ENCODE results near the gene KRTCAP3. TPM values are rescaled to one million over a fixed set of nuclear protein-coding genes. Genes with fewer than 3 reads are reported as not detected.

KRTCAP3 gene
- total RNA-seq, 1 experiment from 2014 or later, result 71.8 TPM

DNA sequence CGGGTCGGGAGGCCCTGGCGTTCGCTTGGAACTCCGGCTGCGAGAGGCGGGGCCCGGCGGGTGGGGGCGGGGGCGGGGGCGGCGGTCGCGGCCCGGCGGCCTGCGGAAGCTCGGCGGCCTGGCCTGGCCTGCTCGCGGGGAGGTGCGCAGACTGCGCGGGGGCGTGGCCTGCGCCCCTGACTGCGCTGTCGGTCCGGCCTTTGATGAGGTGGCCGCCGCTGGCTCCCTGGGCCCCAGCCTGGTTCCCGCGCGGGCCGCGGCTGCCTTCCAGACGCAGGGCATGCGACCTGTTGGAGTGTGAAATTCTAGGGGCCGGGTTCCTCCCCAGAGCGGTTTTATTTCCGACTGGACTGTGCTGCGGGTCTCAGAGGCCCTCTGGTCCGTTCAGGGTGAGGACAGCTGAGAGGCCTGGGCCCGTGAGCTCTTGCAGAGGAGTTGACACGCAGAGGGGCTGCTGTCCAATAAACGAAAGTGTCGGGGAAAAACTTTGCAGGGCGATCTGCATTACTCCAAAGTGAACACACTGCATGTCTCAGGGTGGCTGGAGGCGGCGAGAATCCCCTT is 13.1 kb upstream of the KRTCAP3 start:
- Mint-ChIP-seq H3K4me1 (ENCODE audit: low read depth, unreplicated experiment) (no peaks in the 10 kb centered on the region), H3K27ac (ENCODE audit: unreplicated experiment) (peak overlapping the region; percentile 77), H3K4me3 (ENCODE audit: low read depth, unreplicated experiment) (peak overlapping the region; percentile 97), H3K27me3 (ENCODE audit: unreplicated experiment) (no peaks in the 10 kb centered on the region), H3K9me3 (ENCODE audit: low read depth, unreplicated experiment) (no peaks in the 10 kb centered on the region), H3K36me3 (ENCODE audit: insufficient read depth, unreplicated experiment) (peaks cover 39% of the 10 kb centered on the region)
- CTCF ChIA-PET, result interaction anchor here (0.5 to 3.0 kb wide), 5 partner anchors 10 to 254 kb away, joined by 3 to 18 read pairs (median 3); partner anchors contain the start of gene PPM1G
- TF ChIP-seq, protein P1, sequence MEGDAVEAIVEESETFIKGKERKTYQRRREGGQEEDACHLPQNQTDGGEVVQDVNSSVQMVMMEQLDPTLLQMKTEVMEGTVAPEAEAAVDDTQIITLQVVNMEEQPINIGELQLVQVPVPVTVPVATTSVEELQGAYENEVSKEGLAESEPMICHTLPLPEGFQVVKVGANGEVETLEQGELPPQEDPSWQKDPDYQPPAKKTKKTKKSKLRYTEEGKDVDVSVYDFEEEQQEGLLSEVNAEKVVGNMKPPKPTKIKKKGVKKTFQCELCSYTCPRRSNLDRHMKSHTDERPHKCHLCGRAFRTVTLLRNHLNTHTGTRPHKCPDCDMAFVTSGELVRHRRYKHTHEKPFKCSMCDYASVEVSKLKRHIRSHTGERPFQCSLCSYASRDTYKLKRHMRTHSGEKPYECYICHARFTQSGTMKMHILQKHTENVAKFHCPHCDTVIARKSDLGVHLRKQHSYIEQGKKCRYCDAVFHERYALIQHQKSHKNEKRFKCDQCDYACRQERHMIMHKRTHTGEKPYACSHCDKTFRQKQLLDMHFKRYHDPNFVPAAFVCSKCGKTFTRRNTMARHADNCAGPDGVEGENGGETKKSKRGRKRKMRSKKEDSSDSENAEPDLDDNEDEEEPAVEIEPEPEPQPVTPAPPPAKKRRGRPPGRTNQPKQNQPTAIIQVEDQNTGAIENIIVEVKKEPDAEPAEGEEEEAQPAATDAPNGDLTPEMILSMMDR (IDR thresholded peaks at IDR 0.05; ENCODE audit: unreplicated experiment), result no peak
- BruUV-seq (replicated peaks), result no TSS peak
- intact Hi-C loops (cut with micrococcal nuclease; ENCODE audit: unreplicated experiment), result no loop called here
- DNase-seq, result peak; percentile 89

DNA sequence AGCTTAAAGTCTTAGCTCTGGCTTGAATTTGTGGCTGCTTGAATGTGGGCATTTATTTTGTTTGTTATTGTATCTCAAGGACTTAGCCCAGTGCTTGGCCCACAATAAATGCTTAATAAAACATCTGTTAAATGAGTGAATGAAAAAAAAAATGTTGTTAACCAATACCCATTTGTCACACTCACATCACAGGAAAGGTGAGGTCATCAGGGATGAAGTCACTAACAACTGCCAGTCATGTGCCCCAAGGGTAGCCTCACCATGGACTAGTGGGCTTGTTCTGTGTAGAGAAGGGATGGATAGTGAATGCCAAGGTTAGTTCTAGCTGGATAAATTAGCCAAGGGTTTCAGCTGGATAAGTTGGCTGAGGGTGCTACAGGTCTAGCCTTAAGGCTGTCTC is 10.8 kb upstream of the KRTCAP3 start:
- DNase-seq, result no peak
- intact Hi-C loops (cut with micrococcal nuclease; ENCODE audit: unreplicated experiment), result no loop called here
- CTCF ChIA-PET, result interaction anchor here (1.6 kb wide), 1 partner anchor 252 kb away, joined by 5 read pairs; no protein-coding TSS in a partner anchor

GRCh38 chr2:27435628-27436027 is 6.6 kb upstream of the KRTCAP3 start:
- no peaks in the 10 kb centered on the region for H3K4me1 Mint-ChIP-seq (ENCODE audit: low read depth, unreplicated experiment)
- no peak for DNase-seq
- intact Hi-C loops (cut with micrococcal nuclease; ENCODE audit: unreplicated experiment), result no loop called here
- CTCF ChIA-PET, result no interaction called here
- no peaks in the 10 kb centered on the region for H3K27me3 Mint-ChIP-seq (ENCODE audit: unreplicated experiment)
- no peak overlapping the region for H3K4me3 Mint-ChIP-seq (ENCODE audit: low read depth, unreplicated experiment)
- TF ChIP-seq, protein P1 (IDR thresholded peaks at IDR 0.05; ENCODE audit: unreplicated experiment), result no peak
- peaks cover 52% of the 10 kb centered on the region for H3K36me3 Mint-ChIP-seq (ENCODE audit: insufficient read depth, unreplicated experiment)
- H3K9me3 Mint-ChIP-seq (ENCODE audit: low read depth, unreplicated experiment), result no peaks in the 10 kb centered on the region
- no TSS peak for BruUV-seq (replicated peaks)
- no peak overlapping the region for H3K27ac Mint-ChIP-seq (ENCODE audit: unreplicated experiment)

More for the DNA sequence above, 10.8 kb upstream of the KRTCAP3 start:
- Mint-ChIP-seq H3K4me3 (ENCODE audit: low read depth, unreplicated experiment) (no peak overlapping the region), H3K9me3 (ENCODE audit: low read depth, unreplicated experiment) (no peaks in the 10 kb centered on the region), H3K4me1 (ENCODE audit: low read depth, unreplicated experiment) (no peaks in the 10 kb centered on the region), H3K36me3 (ENCODE audit: insufficient read depth, unreplicated experiment) (peaks cover 51% of the 10 kb centered on the region), H3K27ac (ENCODE audit: unreplicated experiment) (no peak overlapping the region), H3K27me3 (ENCODE audit: unreplicated experiment) (no peaks in the 10 kb centered on the region)
- TF ChIP-seq, protein P1 (IDR thresholded peaks at IDR 0.05; ENCODE audit: unreplicated experiment), result no peak
- BruUV-seq (replicated peaks), result no TSS peak

DNA sequence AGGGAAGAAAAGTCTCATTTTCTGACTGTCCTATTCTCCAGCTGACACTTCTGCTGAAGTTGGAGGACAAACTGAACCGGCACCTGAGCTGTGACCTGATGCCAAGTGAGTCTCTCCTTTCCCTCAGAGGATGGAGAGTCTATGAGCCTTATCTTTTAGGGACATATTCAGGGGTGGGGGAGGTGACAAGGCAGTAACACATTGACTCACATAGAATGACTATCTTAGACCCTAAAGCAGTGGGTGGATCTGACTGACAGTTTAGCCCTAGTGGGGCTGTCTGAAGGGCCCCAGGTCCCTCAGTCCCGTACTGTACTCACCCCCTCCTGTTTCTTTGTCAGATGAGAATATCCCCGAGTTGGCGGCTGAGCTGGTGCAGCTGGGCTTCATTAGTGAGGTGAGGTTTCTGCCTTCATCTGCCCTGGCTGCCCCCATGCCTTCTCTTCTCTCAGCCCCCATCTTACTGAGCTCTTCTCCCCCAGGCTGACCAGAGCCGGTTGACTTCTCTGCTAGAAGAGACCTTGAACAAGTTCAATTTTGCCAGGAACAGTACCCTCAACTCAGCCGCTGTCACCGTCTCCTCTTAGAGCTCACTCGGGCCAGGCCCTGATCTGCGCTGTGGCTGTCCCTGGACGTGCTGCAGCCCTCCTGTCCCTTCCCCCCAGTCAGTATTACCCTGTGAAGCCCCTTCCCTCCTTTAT is 805 bp upstream of the KRTCAP3 start:
- TF ChIP-seq, protein P1 (IDR thresholded peaks at IDR 0.05; ENCODE audit: unreplicated experiment), result no peak
- CTCF ChIA-PET, result interaction anchor here (0.6 to 0.7 kb wide), 2 partner anchors 30 to 86 kb away, joined by 3 read pairs; no protein-coding TSS in a partner anchor
- H3K9me3 Mint-ChIP-seq (ENCODE audit: low read depth, unreplicated experiment), result no peaks in the 10 kb centered on the region
- H3K4me3 Mint-ChIP-seq (ENCODE audit: low read depth, unreplicated experiment), result no peak overlapping the region
- peaks cover 26% of the 10 kb centered on the region for H3K4me1 Mint-ChIP-seq (ENCODE audit: low read depth, unreplicated experiment)
- DNase-seq, result no peak
- H3K27ac Mint-ChIP-seq (ENCODE audit: unreplicated experiment), result peak overlapping the region; percentile 10
- intact Hi-C loops (cut with micrococcal nuclease; ENCODE audit: unreplicated experiment), result loop anchor here (5.0 to 10.0 kb wide), 2 partner anchors 34 to 143 kb away; partner anchors contain the start of genes PPM1G and ZNF512
- H3K27me3 Mint-ChIP-seq (ENCODE audit: unreplicated experiment), result no peaks in the 10 kb centered on the region
- peaks cover 68% of the 10 kb centered on the region for H3K36me3 Mint-ChIP-seq (ENCODE audit: insufficient read depth, unreplicated experiment)
- no TSS peak for BruUV-seq (replicated peaks)

Measured in Calu3 (cell line).